ENCODE measurements around the gene SLC37A1.

SLC37A1 gene

DNA sequence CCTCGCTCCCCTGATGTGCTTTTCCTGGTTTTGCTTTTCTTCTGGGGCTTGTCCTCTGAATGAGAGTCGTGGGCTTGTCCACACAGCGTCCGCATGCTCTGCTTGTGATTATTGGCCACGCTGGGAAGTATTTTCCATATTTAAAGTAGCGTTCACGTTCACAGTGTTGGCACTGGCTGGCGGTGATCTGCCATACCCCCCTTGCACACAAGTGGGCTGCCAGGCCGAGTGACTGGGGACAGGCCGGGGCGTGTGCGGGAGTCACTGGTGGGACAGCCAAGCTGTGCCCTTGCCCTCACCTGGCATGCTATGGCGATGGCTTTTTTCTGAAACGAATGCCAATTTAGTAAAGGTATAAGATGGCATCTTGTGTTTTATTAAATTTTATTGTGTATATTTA is 32.8 kb downstream of the SLC37A1 start:
- peaks cover 80% of the 10 kb centered on the region for H3K36me3 ChIP-seq
- no peak overlapping the region for H3K4me3 ChIP-seq (ENCODE audit: low read depth in 1 of 2, low read length in 1 of 2)
- TF ChIP-seq, protein P1, sequence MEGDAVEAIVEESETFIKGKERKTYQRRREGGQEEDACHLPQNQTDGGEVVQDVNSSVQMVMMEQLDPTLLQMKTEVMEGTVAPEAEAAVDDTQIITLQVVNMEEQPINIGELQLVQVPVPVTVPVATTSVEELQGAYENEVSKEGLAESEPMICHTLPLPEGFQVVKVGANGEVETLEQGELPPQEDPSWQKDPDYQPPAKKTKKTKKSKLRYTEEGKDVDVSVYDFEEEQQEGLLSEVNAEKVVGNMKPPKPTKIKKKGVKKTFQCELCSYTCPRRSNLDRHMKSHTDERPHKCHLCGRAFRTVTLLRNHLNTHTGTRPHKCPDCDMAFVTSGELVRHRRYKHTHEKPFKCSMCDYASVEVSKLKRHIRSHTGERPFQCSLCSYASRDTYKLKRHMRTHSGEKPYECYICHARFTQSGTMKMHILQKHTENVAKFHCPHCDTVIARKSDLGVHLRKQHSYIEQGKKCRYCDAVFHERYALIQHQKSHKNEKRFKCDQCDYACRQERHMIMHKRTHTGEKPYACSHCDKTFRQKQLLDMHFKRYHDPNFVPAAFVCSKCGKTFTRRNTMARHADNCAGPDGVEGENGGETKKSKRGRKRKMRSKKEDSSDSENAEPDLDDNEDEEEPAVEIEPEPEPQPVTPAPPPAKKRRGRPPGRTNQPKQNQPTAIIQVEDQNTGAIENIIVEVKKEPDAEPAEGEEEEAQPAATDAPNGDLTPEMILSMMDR (IDR thresholded peaks at IDR 0.05) = no peak
- H3K27me3 ChIP-seq = no peaks in the 10 kb centered on the region
- H3K27ac ChIP-seq = no peak overlapping the region
- no peaks in the 10 kb centered on the region for H3K9me3 ChIP-seq
- H3K4me1 ChIP-seq (ENCODE audit: control insufficient read depth in 1 of 2, insufficient read depth in 1 of 2, low read depth in 1 of 2, low read length in 1 of 2) = no peaks in the 10 kb centered on the region

DNA sequence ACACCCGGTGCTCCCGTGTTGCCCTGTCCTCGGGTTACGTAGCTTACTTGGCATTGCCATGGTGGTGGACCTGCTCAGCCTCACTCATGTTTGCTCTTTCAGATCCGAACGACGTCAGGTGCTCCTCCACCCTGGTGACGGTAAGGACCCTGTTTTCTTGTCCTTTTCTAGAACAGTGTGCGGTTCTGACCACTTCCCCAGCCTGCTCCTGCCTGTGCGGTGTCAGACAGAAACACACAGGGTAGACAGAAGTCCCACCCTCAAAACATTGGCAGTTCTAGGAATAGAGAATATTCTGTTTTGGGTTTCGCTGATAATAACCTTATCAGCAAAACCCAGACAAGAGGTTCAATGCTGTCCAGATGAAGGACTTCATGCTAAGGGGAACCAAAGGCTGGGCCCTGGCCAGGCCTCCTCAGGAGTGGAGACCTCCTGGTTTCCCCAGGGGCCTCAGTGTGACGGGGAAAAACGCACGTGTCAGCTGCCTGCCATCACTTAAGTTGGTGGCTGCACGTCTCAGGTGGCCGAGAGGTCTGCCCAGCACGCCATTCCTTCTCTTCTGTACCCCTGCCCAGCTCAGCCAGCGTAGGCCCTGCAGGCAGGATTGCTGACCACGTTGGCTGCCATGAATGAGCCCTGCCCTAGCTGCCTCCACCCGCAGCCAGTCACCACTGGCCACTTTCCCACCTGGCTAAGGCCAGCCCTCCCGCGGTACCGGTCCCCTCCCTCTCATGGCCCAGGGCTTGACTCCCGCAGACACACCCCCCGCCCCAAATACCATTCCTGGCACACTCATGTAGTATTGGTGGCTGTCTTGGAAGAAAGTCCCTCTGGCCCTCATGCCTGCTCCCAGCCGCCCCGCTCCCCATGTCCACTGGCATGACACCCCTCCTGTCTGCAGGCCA is 33.6 kb downstream of the SLC37A1 start:
- H3K36me3 ChIP-seq = peaks cover 73% of the 10 kb centered on the region
- H3K27ac ChIP-seq = no peak overlapping the region

DNA sequence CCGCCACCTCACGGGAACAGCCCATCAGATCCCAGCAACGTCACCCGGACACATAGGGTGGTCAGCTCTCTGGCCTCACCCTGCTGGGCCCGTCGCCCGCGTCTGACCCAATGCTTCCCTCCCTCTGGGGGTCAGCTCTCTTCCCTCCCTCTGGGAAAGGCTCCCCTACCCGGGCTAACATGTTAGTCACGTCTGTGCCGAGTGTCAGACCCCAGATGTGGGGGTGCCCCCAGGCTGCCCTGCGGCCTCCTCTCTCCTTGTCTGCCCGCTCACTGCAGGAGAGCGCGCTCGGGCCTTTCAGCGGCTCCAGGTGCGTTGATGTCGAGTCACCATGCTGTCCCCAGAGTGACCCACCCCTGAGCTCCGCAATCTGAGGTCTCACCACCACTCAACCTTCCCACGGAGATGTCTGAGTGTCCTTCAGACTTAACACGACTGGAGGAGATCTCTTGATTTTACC is 34.3 kb downstream of the SLC37A1 start:
- Histone ChIP-seq H3K4me1 (ENCODE audit: control insufficient read depth in 1 of 2, insufficient read depth in 1 of 2, low read depth in 1 of 2, low read length in 1 of 2) (no peaks in the 10 kb centered on the region), H3K4me3 (ENCODE audit: low read depth in 1 of 2, low read length in 1 of 2) (no peak overlapping the region), H3K9me3 (no peaks in the 10 kb centered on the region), H3K27ac (no peak overlapping the region), H3K36me3 (peaks cover 67% of the 10 kb centered on the region), H3K27me3 (no peaks in the 10 kb centered on the region)
- TF ChIP-seq, protein P1 (IDR thresholded peaks at IDR 0.05) = no peak

More for the DNA sequence above, 33.6 kb downstream of the SLC37A1 start:
- Histone ChIP-seq H3K4me3 (ENCODE audit: low read depth in 1 of 2, low read length in 1 of 2) (no peak overlapping the region), H3K4me1 (ENCODE audit: control insufficient read depth in 1 of 2, insufficient read depth in 1 of 2, low read depth in 1 of 2, low read length in 1 of 2) (no peaks in the 10 kb centered on the region), H3K27me3 (no peaks in the 10 kb centered on the region), H3K9me3 (no peaks in the 10 kb centered on the region)
- TF ChIP-seq, protein P1 (IDR thresholded peaks at IDR 0.05) = no peak

DNA sequence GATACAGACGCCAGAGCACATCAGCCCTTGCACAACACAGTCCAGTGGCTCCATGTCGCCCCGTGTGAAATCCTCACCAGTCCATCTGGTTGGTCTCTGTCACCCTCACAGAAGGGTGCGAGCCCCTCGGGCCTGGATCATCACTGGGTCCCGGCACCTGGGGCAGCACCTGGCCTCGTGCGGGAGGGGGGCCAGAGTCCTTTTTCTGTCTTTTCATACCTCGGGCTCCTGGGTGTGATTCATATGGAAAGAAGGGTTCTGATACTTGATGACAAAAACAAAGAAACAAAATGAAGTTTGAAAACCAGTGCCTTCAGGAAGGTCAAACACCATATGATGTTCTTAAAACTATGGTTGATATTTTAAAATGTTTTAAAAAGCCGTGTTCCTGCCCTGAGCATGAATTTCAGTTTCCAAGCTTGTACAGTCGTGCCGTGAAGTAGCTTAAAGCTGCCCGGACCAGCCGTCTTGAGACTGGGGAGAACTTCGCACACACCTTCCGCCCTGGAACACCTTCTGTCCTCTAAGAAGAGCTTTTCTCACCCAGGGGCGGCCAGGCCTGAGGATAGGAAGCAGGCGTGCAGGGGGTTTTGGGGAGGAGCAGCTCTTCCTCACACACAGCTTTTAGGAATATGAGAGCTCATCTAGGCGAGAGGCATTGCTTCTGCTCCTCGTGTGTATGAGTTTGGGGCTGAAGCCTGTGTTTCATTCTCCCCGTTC is 35.2 kb downstream of the SLC37A1 start:
- Histone ChIP-seq H3K27ac (no peak overlapping the region), H3K4me1 (ENCODE audit: control insufficient read depth in 1 of 2, insufficient read depth in 1 of 2, low read depth in 1 of 2, low read length in 1 of 2) (no peaks in the 10 kb centered on the region)

DNA sequence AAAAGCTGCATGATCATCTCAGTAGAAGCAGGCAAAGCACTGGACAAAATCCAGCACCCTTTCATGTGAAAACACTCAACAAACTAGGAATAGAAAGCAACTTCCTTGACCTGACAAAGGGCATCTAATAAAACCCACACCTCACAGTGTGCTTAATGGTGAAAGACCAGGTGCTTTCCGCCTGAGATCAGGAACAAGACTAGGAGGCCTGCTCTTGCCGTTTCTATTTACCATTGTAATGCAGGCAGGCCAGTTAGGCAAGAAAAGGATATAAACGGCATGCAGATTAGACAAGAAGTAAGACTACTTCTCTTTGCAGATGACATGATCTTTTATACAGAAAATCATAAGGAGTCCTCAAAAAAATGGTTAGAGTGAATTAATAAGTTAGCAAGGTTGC is 37.2 kb downstream of the SLC37A1 start:
- no peak overlapping the region for H3K27ac ChIP-seq
- TF ChIP-seq, protein P1 (IDR thresholded peaks at IDR 0.05) = no peak
- no peak overlapping the region for H3K4me3 ChIP-seq (ENCODE audit: low read depth in 1 of 2, low read length in 1 of 2)
- H3K9me3 ChIP-seq = no peaks in the 10 kb centered on the region
- H3K27me3 ChIP-seq = no peaks in the 10 kb centered on the region
- no peaks in the 10 kb centered on the region for H3K4me1 ChIP-seq (ENCODE audit: control insufficient read depth in 1 of 2, insufficient read depth in 1 of 2, low read depth in 1 of 2, low read length in 1 of 2)
- H3K36me3 ChIP-seq = peaks cover 55% of the 10 kb centered on the region

More for the DNA sequence above, 35.2 kb downstream of the SLC37A1 start:
- TF ChIP-seq, protein P1 (IDR thresholded peaks at IDR 0.05) = no peak
- no peaks in the 10 kb centered on the region for H3K9me3 ChIP-seq
- H3K27me3 ChIP-seq = no peaks in the 10 kb centered on the region
- no peak overlapping the region for H3K4me3 ChIP-seq (ENCODE audit: low read depth in 1 of 2, low read length in 1 of 2)
- H3K36me3 ChIP-seq = peaks cover 57% of the 10 kb centered on the region
